Natural killer cell (primary cell): ENCODE results near the gene CDC37. TPM values are rescaled to one million over a fixed set of nuclear protein-coding genes. Genes with fewer than 3 reads are reported as not detected.
A peak's percentile ranks its signal among the peaks of the same experiment; 100 is the strongest.

ENCODE experiments used
- ATAC-seq, 3 donors: fragments of 150-1000 bp in 2 of 3; fragments of 200-7000 bp in 1 of 3; cut with Tn5 transposase; 1 replicate in 1 of 3; 2 replicates in 2 of 3; pipeline ENCODE4 v1.10.0; 2021; ENCODE audit warnings: mild to moderate bottlenecking in 2 of 3, moderate library complexity in 2 of 3
- DNase-seq, 2 donors: peaks; one replicate each; pipeline versions ENCODE4 v3.0.0 to v3.0.0-alpha.2; 2013 to 2021; ENCODE audit warnings: mixed read lengths in 1 of 2
- H3K27ac ChIP-seq: one replicate; pipeline ENCODE4 v1.5.1; 2013; ENCODE audit warnings: mild to moderate bottlenecking, low read length
- H3K27me3 ChIP-seq: one replicate; pipeline ENCODE4 v1.6.1; 2013; ENCODE audit warnings: low read length; ENCODE audit not compliant: control insufficient read depth, insufficient read depth
- H3K36me3 ChIP-seq: one replicate; pipeline ENCODE4 v1.6.1; 2013; ENCODE audit warnings: low read length; ENCODE audit not compliant: control insufficient read depth, insufficient read depth
- H3K4me1 ChIP-seq: one replicate; pipeline ENCODE4 v1.6.1; 2013; ENCODE audit warnings: low read length; ENCODE audit not compliant: control insufficient read depth, insufficient read depth
- H3K4me3 ChIP-seq: one replicate; pipeline ENCODE4 v1.5.1; 2013; ENCODE audit warnings: low read length
- H3K9me3 ChIP-seq: one replicate; pipeline ENCODE4 v1.6.1; 2013; ENCODE audit warnings: low read length; ENCODE audit not compliant: control insufficient read depth, insufficient read depth
- H3K27ac Mint-ChIP-seq, 2 donors: one replicate each; pipeline ENCODE4 v1.8.0; 2022; ENCODE audit warnings: mild to moderate bottlenecking in 2 of 2, mixed read lengths in 2 of 2, moderate library complexity in 1 of 2
- H3K27me3 Mint-ChIP-seq, 2 donors: one replicate each; pipeline ENCODE4 v1.8.0; 2022; ENCODE audit warnings: low read depth in 2 of 2, mixed read lengths in 2 of 2
- H3K36me3 Mint-ChIP-seq: one replicate; pipeline ENCODE4 v1.8.0; 2022; ENCODE audit warnings: mixed read lengths
- H3K4me1 Mint-ChIP-seq, 2 donors: one replicate each; pipeline ENCODE4 v1.8.0; 2022; ENCODE audit warnings: mixed read lengths in 2 of 2
- H3K4me3 Mint-ChIP-seq: one replicate; pipeline ENCODE4 v1.8.0; 2022; ENCODE audit warnings: mild to moderate bottlenecking, moderate library complexity, mixed read lengths
- H3K9me3 Mint-ChIP-seq, 2 donors: one replicate each; pipeline ENCODE4 v1.8.0; 2022; ENCODE audit warnings: mixed read lengths in 2 of 2
- WGBS: methylation state at CpG from one replicate; pipeline ENCODE4 v1.1.7; 2013; ENCODE audit warnings: missing lambda C conversion rate; ENCODE audit not compliant: insufficient coverage; 5-methylcytosine and 5-hydroxymethylcytosine counted together
- intact Hi-C: fragments of 100-400 bp; cut with micrococcal nuclease; formaldehyde crosslinking; loops from one replicate; pipeline ENCODE4 v1.14.2; 2022
- total RNA-seq, 4 donors: library from RNA; stranded (reverse); fragments of 120-200 nt in 1 of 4; gene quantifications; one replicate each; pipeline versions ENCODE4 v1.2.3 to v1.2.4, GENCODE V29; 2013 to 2022
- TF ChIP-seq, protein P1 (sequence below): fragments of 200-600 bp; IDR thresholded peaks from one replicate; pipeline ENCODE4 v1.8.0; 2022; ENCODE audit warnings: antibody characterized with exemption

Gene CDC37
- total RNA-seq, 3 donors from 2014 or later (not counting 1 experiment from before 2014, with no cell fraction given), result 211 to 242 (median 223) TPM

GRCh38 chr19:10449037-10449436, 45.7 kb upstream of the CDC37 start:
- ATAC-seq, result no peak
- H3K27ac Mint-ChIP-seq, result peak overlapping the region in 1 of 2 donors; percentile 11

DNA sequence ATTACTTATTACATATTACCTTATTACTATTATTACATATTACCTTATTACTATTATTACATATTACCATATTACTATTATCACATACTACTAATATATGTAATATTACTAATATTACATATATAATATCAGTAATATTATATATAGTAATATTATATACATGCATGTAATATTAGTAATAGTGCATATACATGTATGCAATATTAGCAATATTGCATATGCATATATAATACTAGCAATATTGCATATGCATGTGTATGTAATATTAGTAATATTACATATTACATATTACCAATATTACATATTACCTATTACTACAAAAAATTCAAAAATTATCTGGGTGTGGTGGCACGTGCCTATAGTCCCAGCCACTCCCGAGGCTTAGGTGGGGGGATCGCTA, 39.4 kb upstream of the CDC37 start:
- no peaks in the 10 kb centered on the region for H3K27me3 ChIP-seq
- Mint-ChIP-seq H3K27me3 (no peaks in the 10 kb centered on the region), H3K36me3 (no peaks in the 10 kb centered on the region), H3K9me3 (no peaks in the 10 kb centered on the region), H3K27ac (no peak overlapping the region), H3K4me3 (no peak overlapping the region), H3K4me1 (peaks cover 0 to 6% of the 10 kb centered on the region in 2 donors)
- no peaks in the 10 kb centered on the region for H3K9me3 ChIP-seq
- TF ChIP-seq, protein P1, sequence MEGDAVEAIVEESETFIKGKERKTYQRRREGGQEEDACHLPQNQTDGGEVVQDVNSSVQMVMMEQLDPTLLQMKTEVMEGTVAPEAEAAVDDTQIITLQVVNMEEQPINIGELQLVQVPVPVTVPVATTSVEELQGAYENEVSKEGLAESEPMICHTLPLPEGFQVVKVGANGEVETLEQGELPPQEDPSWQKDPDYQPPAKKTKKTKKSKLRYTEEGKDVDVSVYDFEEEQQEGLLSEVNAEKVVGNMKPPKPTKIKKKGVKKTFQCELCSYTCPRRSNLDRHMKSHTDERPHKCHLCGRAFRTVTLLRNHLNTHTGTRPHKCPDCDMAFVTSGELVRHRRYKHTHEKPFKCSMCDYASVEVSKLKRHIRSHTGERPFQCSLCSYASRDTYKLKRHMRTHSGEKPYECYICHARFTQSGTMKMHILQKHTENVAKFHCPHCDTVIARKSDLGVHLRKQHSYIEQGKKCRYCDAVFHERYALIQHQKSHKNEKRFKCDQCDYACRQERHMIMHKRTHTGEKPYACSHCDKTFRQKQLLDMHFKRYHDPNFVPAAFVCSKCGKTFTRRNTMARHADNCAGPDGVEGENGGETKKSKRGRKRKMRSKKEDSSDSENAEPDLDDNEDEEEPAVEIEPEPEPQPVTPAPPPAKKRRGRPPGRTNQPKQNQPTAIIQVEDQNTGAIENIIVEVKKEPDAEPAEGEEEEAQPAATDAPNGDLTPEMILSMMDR, result no peak
- peaks cover 5% of the 10 kb centered on the region for H3K36me3 ChIP-seq
- DNase-seq (no peak), ATAC-seq (no peak)
- no peaks in the 10 kb centered on the region for H3K4me1 ChIP-seq
- intact Hi-C loops, result no loop called here
- H3K4me3 ChIP-seq, result no peak overlapping the region
- WGBS, result 97% methylated on average over 3 of the region's 3 CpGs
- no peak overlapping the region for H3K27ac ChIP-seq

More at GRCh38 chr19:10449037-10449436, 45.7 kb upstream of the CDC37 start:
- peaks cover 4% of the 10 kb centered on the region for H3K36me3 Mint-ChIP-seq
- H3K4me1 ChIP-seq, result no peaks in the 10 kb centered on the region
- no peak overlapping the region for H3K4me3 ChIP-seq
- H3K4me3 Mint-ChIP-seq, result no peak overlapping the region
- H3K36me3 ChIP-seq, result peaks cover 25% of the 10 kb centered on the region
- H3K9me3 Mint-ChIP-seq, result no peaks in the 10 kb centered on the region
- H3K4me1 Mint-ChIP-seq, result peaks cover 9 to 19% of the 10 kb centered on the region in 2 donors
- 92% methylated on average over 7 of the region's 7 CpGs for WGBS
- no peak overlapping the region for H3K27ac ChIP-seq
- H3K27me3 ChIP-seq, result no peaks in the 10 kb centered on the region
- intact Hi-C loops, result no loop called here
- no peak for DNase-seq
- H3K9me3 ChIP-seq, result no peaks in the 10 kb centered on the region
- TF ChIP-seq, protein P1, result no peak
- no peaks in the 10 kb centered on the region for H3K27me3 Mint-ChIP-seq

- Histone ChIP-seq H3K36me3 (peaks cover 2% of the 10 kb centered on the region), H3K4me1 (no peaks in the 10 kb centered on the region), H3K27me3 (no peaks in the 10 kb centered on the region), H3K4me3 (no peak overlapping the region), H3K9me3 (no peaks in the 10 kb centered on the region), H3K27ac (no peak overlapping the region)
- TF ChIP-seq, protein P1, result no peak
- Mint-ChIP-seq H3K27ac (no peak overlapping the region), H3K27me3 (no peaks in the 10 kb centered on the region), H3K4me3 (no peak overlapping the region), H3K4me1 (peaks cover 0 to 4% of the 10 kb centered on the region in 2 donors), H3K9me3 (no peaks in the 10 kb centered on the region), H3K36me3 (no peaks in the 10 kb centered on the region)
- 94% methylated on average over 5 of the region's 5 CpGs for WGBS
- intact Hi-C loops, result loop anchor here (5.0 to 10.0 kb wide), 2 partner anchors 55 to 167 kb away; partner anchors contain the start of genes ICAM1 and TYK2
- DNase-seq (no peak), ATAC-seq (no peak)
These were observed 36.2 kb upstream of the CDC37 start for GRCh38 chr19:10439588-10439987.

DNA sequence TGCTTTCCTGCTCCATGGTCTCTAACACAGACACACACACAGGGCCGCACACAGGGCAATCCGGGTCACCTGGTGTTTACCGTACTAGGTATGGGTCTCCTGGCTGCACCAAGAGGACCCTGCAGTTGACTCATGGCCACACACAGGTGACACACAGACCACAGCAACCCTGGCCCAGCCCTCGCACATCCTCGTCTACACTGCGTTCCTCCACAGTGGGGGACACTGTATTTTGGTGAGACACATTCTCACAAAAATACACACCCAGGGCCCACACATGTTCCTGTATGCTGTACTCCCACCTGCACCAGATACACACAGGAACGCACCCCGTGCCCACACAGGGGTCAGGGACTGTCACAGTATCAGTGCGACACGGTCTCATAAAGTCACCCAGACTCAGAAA, 29.8 kb upstream of the CDC37 start:
- TF ChIP-seq, protein P1, result no peak
- peak overlapping the region; percentile 94 for H3K27ac ChIP-seq

More for the DNA sequence above, 29.8 kb upstream of the CDC37 start:
- intact Hi-C loops, result loop anchor here (5.0 to 10.0 kb wide), 2 partner anchors 48 to 134 kb away; partner anchors contain the start of genes CDKN2D, KRI1 and TYK2
- no peak overlapping the region for H3K4me3 ChIP-seq
- no peaks in the 10 kb centered on the region for H3K36me3 ChIP-seq
- Mint-ChIP-seq H3K27me3 (peaks cover 2 to 3% of the 10 kb centered on the region in 2 donors), H3K27ac (peak overlapping the region; percentile 95 to 96), H3K9me3 (peaks cover under 1 to 2% of the 10 kb centered on the region in 2 donors), H3K36me3 (peaks cover 3% of the 10 kb centered on the region), H3K4me3 (peak overlapping the region; percentile 78), H3K4me1 (peaks cover 45 to 56% of the 10 kb centered on the region in 2 donors)
- DNase-seq (no peak), ATAC-seq (no peak)
- WGBS, result 80% methylated on average over 10 of the region's 10 CpGs
- H3K27me3 ChIP-seq, result no peaks in the 10 kb centered on the region
- H3K4me1 ChIP-seq, result peaks cover 46% of the 10 kb centered on the region
- H3K9me3 ChIP-seq, result no peaks in the 10 kb centered on the region
